NCI-H2196 treated with DMSO at 0.1 percent for 48 hours (cell line): ENCODE results near the gene GOLGA1.
A peak's percentile ranks its signal among the peaks of the same experiment; 100 is the strongest.
"Not testable (repeated sequence)": the region's sequence is repeated elsewhere in the genome, so short reads cannot be mapped to it uniquely, and the experiment has no call there.

Source experiments
- DNase-seq: peaks from one replicate; lab custom pipeline; 2025; ENCODE audit not compliant: unreplicated experiment; lab: John Stamatoyannopoulos, UW

Gene GOLGA1

GRCh38 chr9:124940894-124941678 is at the start of gene GOLGA1:
TSS of gene GOLGA1 (minus strand) at chr9:124941083. CDS start at chr9:124938711, 2,372 bp downstream.
- DNase-seq = peak; percentile 87

GRCh38 chr9:124983698-124984097 is 42.8 kb upstream of the GOLGA1 start:
- DNase-seq = no peak

GRCh38 chr9:124980431-124980830 is 39.5 kb upstream of the GOLGA1 start:
- no peak for DNase-seq

GRCh38 chr9:124975131-124975530 is 34.2 kb upstream of the GOLGA1 start:
- no peak for DNase-seq

- no peak for DNase-seq
Measured at GRCh38 chr9:124973807-124974206, 32.9 kb upstream of the GOLGA1 start.

GRCh38 chr9:124972241-124972770 is 31.4 kb upstream of the GOLGA1 start:
- DNase-seq = no peak

- DNase-seq = no peak
Measured at GRCh38 chr9:124969401-124969800, 28.5 kb upstream of the GOLGA1 start.

GRCh38 chr9:124968238-124968637 is 27.4 kb upstream of the GOLGA1 start:
- DNase-seq = no peak

GRCh38 chr9:124965775-124966568 is 25.1 kb upstream of the GOLGA1 start:
- not testable (repeated sequence) for DNase-seq

GRCh38 chr9:124964604-124965003 is 23.7 kb upstream of the GOLGA1 start:
- no peak for DNase-seq

GRCh38 chr9:124964056-124964455 is 23.2 kb upstream of the GOLGA1 start:
- DNase-seq = no peak

GRCh38 chr9:124960409-124960752 is 19.5 kb upstream of the GOLGA1 start:
- no peak for DNase-seq

- not testable (repeated sequence) for DNase-seq
Measured at GRCh38 chr9:124959671-124960408, 19.0 kb upstream of the GOLGA1 start.

- no peak for DNase-seq
Measured at GRCh38 chr9:124954255-124954654, 13.4 kb upstream of the GOLGA1 start.

- DNase-seq = no peak
Measured at GRCh38 chr9:124950050-124950718, 9.3 kb upstream of the GOLGA1 start.

- no peak for DNase-seq
Measured at GRCh38 chr9:124949387-124949786, 8.5 kb upstream of the GOLGA1 start.

- no peak for DNase-seq
Measured at GRCh38 chr9:124947727-124948391, 7.0 kb upstream of the GOLGA1 start.

GRCh38 chr9:124946167-124946566 is 5.3 kb upstream of the GOLGA1 start:
- DNase-seq = no peak

- DNase-seq = no peak
Measured at GRCh38 chr9:124941679-124942561, 1.0 kb upstream of the GOLGA1 start.
